Osteoblast (primary cell): Measurements from ENCODE around the gene FGFR3. TPM values are rescaled to one million over a fixed set of nuclear protein-coding genes. Genes with fewer than 3 reads are reported as not detected.
A peak's percentile ranks its signal among the peaks of the same experiment; 100 is the strongest.

ENCODE experiments used
- DNase-seq: peaks from one replicate; pipeline ENCODE4 v3.0.0; 2011; ENCODE audit warnings: low spot score, mixed read lengths; ENCODE audit not compliant: insufficient read length; ENCODE audit errors: missing footprints
- H2AFZ ChIP-seq: 2 replicates; pipeline ENCODE4 v1.6.0; 2011; ENCODE audit warnings: mild to moderate bottlenecking, low read length
- H3K27ac ChIP-seq: 2 replicates; pipeline ENCODE4 v1.5.1; 2011; ENCODE audit warnings: mild to moderate bottlenecking, low read depth, low read length, moderate library complexity
- H3K27me3 ChIP-seq: 2 replicates; pipeline ENCODE4 v1.6.0; 2012; ENCODE audit warnings: mild to moderate bottlenecking, control low read depth, inconsistent platforms, low read length, moderate library complexity; ENCODE audit not compliant: insufficient read depth
- H3K36me3 ChIP-seq: 2 replicates; pipeline ENCODE4 v1.5.1; 2011; ENCODE audit warnings: mild to moderate bottlenecking, low read length, control low read depth, moderate library complexity; ENCODE audit not compliant: insufficient read depth
- H3K4me1 ChIP-seq: 2 replicates; pipeline ENCODE4 v1.5.1; 2011; ENCODE audit warnings: mild to moderate bottlenecking, low read length, control low read depth, moderate library complexity; ENCODE audit not compliant: insufficient read depth
- H3K4me2 ChIP-seq: 2 replicates; pipeline ENCODE4 v1.6.0; 2011; ENCODE audit warnings: mild to moderate bottlenecking, low read length; ENCODE audit not compliant: insufficient read depth
- H3K4me3 ChIP-seq: fragments of 200-600 bp; sonication (generic); 3 replicates; pipeline ENCODE4 v1.5.1; 2012; ENCODE audit warnings: mild to moderate bottlenecking, low read length, inconsistent platforms; ENCODE audit not compliant: insufficient read depth
- H3K79me2 ChIP-seq: 2 replicates; pipeline ENCODE4 v1.6.0; 2012; ENCODE audit warnings: mild to moderate bottlenecking, low read length, control low read depth, inconsistent platforms; ENCODE audit not compliant: insufficient read depth
- H3K9me3 ChIP-seq: 2 replicates; pipeline ENCODE4 v1.5.1; 2011; ENCODE audit warnings: low read depth, low read length, control low read depth
- H4K20me1 ChIP-seq: 2 replicates; pipeline ENCODE4 v1.6.0; 2012; ENCODE audit warnings: mild to moderate bottlenecking, low read length, control low read depth; ENCODE audit not compliant: insufficient read depth
- total RNA-seq: library from RNA; depleted of rRNA; stranded (reverse); fragments of >200 nt; gene quantifications from 2 replicates; pipeline ENCODE4 v1.2.3, GENCODE V29; 2012
- TF ChIP-seq, protein P1 (sequence below): IDR thresholded peaks from 2 replicates; pipeline ENCODE4 v1.5.1; 2011; ENCODE audit warnings: mild to moderate bottlenecking, low read depth, low read length, moderate library complexity; ENCODE audit errors: extremely low read depth

Gene FGFR3
- total RNA-seq, 1 donor: 0.36 TPM

- Histone ChIP-seq H3K27ac (no peak overlapping the region), H3K79me2 (peaks cover 38% of the 10 kb centered on the region), H3K4me1 (peaks cover 23% of the 10 kb centered on the region), H3K9me3 (no peaks in the 10 kb centered on the region), H3K4me2 (no peak overlapping the region), H2AFZ (no peak overlapping the region), H3K4me3 (no peak overlapping the region), H4K20me1 (peaks cover 17% of the 10 kb centered on the region), H3K27me3 (no peaks in the 10 kb centered on the region), H3K36me3 (peaks cover 73% of the 10 kb centered on the region)
- no peak for DNase-seq
- TF ChIP-seq, protein P1, sequence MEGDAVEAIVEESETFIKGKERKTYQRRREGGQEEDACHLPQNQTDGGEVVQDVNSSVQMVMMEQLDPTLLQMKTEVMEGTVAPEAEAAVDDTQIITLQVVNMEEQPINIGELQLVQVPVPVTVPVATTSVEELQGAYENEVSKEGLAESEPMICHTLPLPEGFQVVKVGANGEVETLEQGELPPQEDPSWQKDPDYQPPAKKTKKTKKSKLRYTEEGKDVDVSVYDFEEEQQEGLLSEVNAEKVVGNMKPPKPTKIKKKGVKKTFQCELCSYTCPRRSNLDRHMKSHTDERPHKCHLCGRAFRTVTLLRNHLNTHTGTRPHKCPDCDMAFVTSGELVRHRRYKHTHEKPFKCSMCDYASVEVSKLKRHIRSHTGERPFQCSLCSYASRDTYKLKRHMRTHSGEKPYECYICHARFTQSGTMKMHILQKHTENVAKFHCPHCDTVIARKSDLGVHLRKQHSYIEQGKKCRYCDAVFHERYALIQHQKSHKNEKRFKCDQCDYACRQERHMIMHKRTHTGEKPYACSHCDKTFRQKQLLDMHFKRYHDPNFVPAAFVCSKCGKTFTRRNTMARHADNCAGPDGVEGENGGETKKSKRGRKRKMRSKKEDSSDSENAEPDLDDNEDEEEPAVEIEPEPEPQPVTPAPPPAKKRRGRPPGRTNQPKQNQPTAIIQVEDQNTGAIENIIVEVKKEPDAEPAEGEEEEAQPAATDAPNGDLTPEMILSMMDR: no peak
Observed at GRCh38 chr4:1836650-1837049, 43.6 kb downstream of the FGFR3 start.

GRCh38 chr4:1837069-1837468 lies 44.0 kb downstream of the FGFR3 start:
- Histone ChIP-seq H3K27me3 (no peaks in the 10 kb centered on the region), H3K27ac (no peak overlapping the region), H3K4me1 (peaks cover 23% of the 10 kb centered on the region), H2AFZ (no peak overlapping the region), H3K9me3 (no peaks in the 10 kb centered on the region), H3K4me3 (no peak overlapping the region), H3K4me2 (no peak overlapping the region), H3K79me2 (peaks cover 42% of the 10 kb centered on the region), H3K36me3 (peaks cover 71% of the 10 kb centered on the region), H4K20me1 (peaks cover 21% of the 10 kb centered on the region)
- TF ChIP-seq, protein P1: no peak
- no peak for DNase-seq

DNA sequence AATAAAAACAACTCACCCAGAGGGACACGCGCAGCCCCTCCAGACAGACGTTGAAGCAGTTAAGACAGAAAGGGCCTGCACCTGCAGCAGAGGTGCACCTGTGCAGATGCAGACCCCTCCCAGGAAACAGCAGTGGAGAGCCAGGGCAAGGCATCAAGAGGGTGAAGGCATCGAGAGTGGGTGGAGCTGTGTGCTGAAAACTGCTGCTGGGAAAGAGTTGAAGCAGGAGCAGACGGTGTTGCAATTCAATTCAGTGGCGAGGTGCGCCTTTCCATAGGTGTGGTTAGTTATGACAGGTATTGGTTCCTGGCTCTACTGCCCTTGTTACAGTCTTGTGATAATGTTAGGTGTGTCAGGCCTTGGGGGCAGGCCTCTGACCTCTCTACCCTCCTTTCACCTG lies 46.2 kb downstream of the FGFR3 start:
- DNase-seq: no peak
- TF ChIP-seq, protein P1: no peak
- Histone ChIP-seq H3K9me3 (no peaks in the 10 kb centered on the region), H3K79me2 (peaks cover 55% of the 10 kb centered on the region), H3K27me3 (no peaks in the 10 kb centered on the region), H3K27ac (no peak overlapping the region), H4K20me1 (peaks cover 37% of the 10 kb centered on the region), H2AFZ (no peak overlapping the region), H3K36me3 (peaks cover 63% of the 10 kb centered on the region), H3K4me3 (no peak overlapping the region), H3K4me1 (peaks cover 32% of the 10 kb centered on the region), H3K4me2 (no peak overlapping the region)

- Histone ChIP-seq H4K20me1 (peaks cover 38% of the 10 kb centered on the region), H3K27me3 (no peaks in the 10 kb centered on the region), H3K4me2 (no peak overlapping the region), H2AFZ (no peak overlapping the region), H3K4me1 (peaks cover 20% of the 10 kb centered on the region), H3K79me2 (peaks cover 57% of the 10 kb centered on the region), H3K4me3 (no peak overlapping the region), H3K27ac (no peak overlapping the region), H3K36me3 (peaks cover 57% of the 10 kb centered on the region), H3K9me3 (no peaks in the 10 kb centered on the region)
- DNase-seq: peak; percentile 64
- TF ChIP-seq, protein P1: no peak
Observed at GRCh38 chr4:1841201-1841886, 48.3 kb downstream of the FGFR3 start.
